WERI-Rb-1 (cell line): ENCODE results near the gene CAPRIN2.

ENCODE experiments used
- DNase-seq: peaks from one replicate; pipeline ENCODE4 v3.0.0-alpha.2; 2020
- H3K27ac ChIP-seq: fragments of 250-450 bp; sonication (Bioruptor Pico); 2 replicates; pipeline ENCODE4 v1.5.1; 2020; ENCODE audit warnings: mild to moderate bottlenecking, moderate library complexity
- H3K27me3 ChIP-seq: fragments of 250-450 bp; sonication (Bioruptor Pico); 2 replicates; pipeline ENCODE4 v1.5.1; 2021; ENCODE audit warnings: mild to moderate bottlenecking, low read depth, moderate library complexity; ENCODE audit not compliant: insufficient read depth, severe bottlenecking
- H3K36me3 ChIP-seq: fragments of 250-450 bp; sonication (Bioruptor Pico); 2 replicates; pipeline ENCODE4 v1.5.1; 2020; ENCODE audit warnings: mild to moderate bottlenecking, moderate library complexity
- H3K4me3 ChIP-seq: 2 replicates; pipeline ENCODE4 v1.5.1; 2011; ENCODE audit warnings: low read depth, mild to moderate bottlenecking, control low read depth, low read length
- H3K9me3 ChIP-seq: fragments of 250-450 bp; sonication (Bioruptor Pico); 2 replicates; pipeline ENCODE4 v1.5.1; 2021; ENCODE audit warnings: mild to moderate bottlenecking, moderate library complexity; ENCODE audit not compliant: severe bottlenecking
- TF ChIP-seq, protein P1 (sequence below): IDR thresholded peaks from 2 replicates; pipeline ENCODE4 v1.5.1; 2011; ENCODE audit warnings: low read depth, mild to moderate bottlenecking, control low read depth, inconsistent platforms, low read length

CAPRIN2 gene

DNA sequence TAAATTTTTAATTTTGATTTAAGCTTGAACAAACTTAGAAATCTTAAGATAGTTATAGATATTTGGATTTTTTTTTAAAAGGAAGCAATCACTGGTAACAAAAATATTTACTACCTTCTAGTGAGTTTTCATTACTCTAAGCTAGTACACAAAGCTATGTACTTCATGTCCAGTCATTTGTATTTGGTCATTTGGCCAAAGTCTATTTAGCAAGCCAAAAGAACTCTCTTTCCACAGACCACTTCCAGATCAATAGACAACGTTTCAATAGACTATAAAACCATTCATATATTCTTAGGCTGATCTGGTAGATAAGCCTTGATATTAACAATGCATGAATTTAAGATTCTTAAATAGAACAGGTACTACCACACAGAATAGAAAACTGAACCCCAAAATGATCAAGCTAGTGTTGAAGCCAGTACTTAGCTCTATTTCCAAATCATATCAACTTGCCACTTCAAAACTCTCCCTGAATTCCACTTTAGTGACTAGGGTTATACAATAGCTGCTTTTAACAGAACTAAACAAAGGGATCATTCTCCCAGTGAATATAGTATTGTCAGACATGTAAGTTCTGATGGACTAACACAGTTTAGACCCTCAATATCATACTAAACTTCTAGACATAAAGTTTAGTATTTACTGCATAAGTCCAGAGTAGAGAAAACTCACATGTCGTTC, 21.7 kb downstream of the CAPRIN2 start:
- Histone ChIP-seq H3K4me3 (no peak overlapping the region), H3K27ac (no peak overlapping the region), H3K27me3 (no peaks in the 10 kb centered on the region), H3K36me3 (peaks cover 7% of the 10 kb centered on the region; the same call in 1 of the 2 replicates), H3K9me3 (no peaks in the 10 kb centered on the region)
- no peak for DNase-seq
- TF ChIP-seq, protein P1, sequence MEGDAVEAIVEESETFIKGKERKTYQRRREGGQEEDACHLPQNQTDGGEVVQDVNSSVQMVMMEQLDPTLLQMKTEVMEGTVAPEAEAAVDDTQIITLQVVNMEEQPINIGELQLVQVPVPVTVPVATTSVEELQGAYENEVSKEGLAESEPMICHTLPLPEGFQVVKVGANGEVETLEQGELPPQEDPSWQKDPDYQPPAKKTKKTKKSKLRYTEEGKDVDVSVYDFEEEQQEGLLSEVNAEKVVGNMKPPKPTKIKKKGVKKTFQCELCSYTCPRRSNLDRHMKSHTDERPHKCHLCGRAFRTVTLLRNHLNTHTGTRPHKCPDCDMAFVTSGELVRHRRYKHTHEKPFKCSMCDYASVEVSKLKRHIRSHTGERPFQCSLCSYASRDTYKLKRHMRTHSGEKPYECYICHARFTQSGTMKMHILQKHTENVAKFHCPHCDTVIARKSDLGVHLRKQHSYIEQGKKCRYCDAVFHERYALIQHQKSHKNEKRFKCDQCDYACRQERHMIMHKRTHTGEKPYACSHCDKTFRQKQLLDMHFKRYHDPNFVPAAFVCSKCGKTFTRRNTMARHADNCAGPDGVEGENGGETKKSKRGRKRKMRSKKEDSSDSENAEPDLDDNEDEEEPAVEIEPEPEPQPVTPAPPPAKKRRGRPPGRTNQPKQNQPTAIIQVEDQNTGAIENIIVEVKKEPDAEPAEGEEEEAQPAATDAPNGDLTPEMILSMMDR: no peak

DNA sequence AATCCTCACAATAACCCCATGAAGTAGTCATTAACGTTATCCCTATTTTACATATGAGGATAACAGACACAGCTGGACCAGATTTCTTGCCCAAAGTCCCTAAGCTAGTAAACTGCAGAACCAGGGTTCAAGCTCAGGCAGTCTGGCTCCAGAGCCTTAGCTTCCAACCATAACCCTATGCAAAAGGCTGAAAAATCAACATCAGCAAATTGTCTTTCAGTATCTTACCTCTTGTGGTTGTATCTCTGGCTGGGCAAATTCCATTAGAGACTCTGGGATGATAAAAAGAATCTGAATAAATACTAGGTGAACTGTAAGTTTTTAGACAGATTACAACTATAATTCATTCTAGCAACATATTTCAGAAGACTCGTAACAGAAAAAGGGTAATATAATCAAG, 24.7 kb downstream of the CAPRIN2 start:
- no peak for DNase-seq
- no peak overlapping the region for H3K4me3 ChIP-seq
- peaks cover 13% of the 10 kb centered on the region for H3K36me3 ChIP-seq
- H3K27me3 ChIP-seq: no peaks in the 10 kb centered on the region
- TF ChIP-seq, protein P1: no peak
- H3K27ac ChIP-seq: no peak overlapping the region
- H3K9me3 ChIP-seq: no peaks in the 10 kb centered on the region

DNA sequence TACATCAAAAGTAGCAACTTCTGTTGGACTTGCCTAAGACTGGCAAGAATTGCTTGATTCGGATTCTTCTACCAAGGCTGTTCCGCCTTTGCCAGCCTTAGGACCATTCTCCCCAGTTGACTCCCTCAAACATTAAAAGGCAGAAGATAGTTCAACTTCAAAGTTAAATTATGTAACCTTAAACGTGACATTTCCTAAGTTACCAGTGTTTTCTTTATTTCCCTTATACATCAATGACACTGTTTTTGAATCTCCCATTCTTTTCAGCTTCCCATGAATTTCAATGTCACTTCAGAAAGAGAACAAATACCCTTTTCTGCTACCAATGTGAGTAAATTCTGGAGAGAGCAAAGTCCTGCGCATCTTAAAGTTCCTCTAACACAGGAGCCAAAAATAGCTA, 25.2 kb downstream of the CAPRIN2 start:
- H3K27ac ChIP-seq: no peak overlapping the region
- H3K9me3 ChIP-seq: no peaks in the 10 kb centered on the region
- no peaks in the 10 kb centered on the region for H3K27me3 ChIP-seq
- H3K36me3 ChIP-seq: peaks cover 13% of the 10 kb centered on the region
- TF ChIP-seq, protein P1: no peak
- no peak overlapping the region for H3K4me3 ChIP-seq
- DNase-seq: no peak

DNA sequence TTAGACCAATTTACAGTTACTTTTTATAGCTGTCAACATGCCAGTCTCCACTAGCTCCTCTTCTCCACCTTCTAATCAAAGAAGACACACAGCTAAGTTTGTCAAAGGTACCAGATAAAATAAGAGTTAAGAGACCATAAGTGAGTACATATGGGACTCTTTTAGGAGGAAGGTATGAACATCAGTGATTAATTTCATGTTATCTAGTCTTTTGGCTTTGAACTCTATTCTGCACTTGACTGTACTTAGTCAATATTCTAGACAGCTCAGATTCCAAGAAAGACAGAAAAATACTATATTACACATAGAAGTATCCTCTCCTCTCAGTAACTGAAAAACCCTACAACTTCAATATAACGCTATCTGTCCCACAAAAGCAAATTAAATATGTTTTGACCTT, 28.1 kb downstream of the CAPRIN2 start:
- DNase-seq: no peak
- Histone ChIP-seq H3K9me3 (no peaks in the 10 kb centered on the region), H3K36me3 (peaks cover 13% of the 10 kb centered on the region), H3K4me3 (no peak overlapping the region), H3K27ac (no peak overlapping the region), H3K27me3 (no peaks in the 10 kb centered on the region)
- TF ChIP-seq, protein P1: no peak

DNA sequence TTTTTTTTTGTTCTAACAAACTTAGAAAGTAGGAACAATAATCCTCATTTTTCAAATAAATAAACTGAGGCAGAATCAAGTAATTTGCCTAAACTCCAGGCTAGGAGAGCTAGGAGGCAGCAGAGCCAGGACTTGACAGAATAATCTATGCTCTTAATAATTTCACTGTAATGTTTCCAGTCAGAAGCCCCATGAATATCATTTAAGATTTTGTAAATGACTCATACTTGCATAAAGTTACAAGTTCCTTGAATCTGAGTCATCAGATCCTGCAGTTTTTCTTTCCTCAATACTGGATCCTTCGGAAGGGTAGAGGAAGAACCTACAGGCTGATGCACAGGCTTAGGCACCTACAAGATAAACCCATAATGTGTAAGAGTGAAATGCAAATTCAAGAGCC, 29.0 kb downstream of the CAPRIN2 start:
- Histone ChIP-seq H3K9me3 (no peaks in the 10 kb centered on the region), H3K4me3 (no peak overlapping the region), H3K27ac (no peak overlapping the region), H3K36me3 (peaks cover 13% of the 10 kb centered on the region), H3K27me3 (no peaks in the 10 kb centered on the region)
- TF ChIP-seq, protein P1: no peak
- no peak for DNase-seq

DNA sequence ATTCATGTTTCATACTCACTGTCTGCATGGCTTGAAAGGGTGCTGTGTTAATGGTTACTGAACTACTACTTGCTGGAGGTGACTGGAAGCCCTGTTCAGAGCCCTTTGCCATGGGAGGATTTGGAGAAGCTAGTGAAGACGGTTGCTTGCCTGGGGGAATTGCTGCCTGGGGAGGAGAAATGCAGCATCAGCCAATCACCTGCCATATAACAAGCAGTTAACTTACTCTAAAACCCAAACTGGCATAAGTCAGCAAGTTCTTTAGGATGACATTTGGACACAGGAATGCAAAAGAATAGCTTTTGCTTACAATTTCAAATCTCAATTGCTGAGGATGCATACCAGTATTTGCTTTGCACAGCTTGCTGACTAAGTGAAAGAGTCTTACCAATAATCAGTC, 35.7 kb downstream of the CAPRIN2 start:
- no peak for DNase-seq
- no peaks in the 10 kb centered on the region for H3K9me3 ChIP-seq
- TF ChIP-seq, protein P1: no peak
- no peaks in the 10 kb centered on the region for H3K27me3 ChIP-seq
- peaks cover 16% of the 10 kb centered on the region for H3K36me3 ChIP-seq
- H3K27ac ChIP-seq: no peak overlapping the region
- no peak overlapping the region for H3K4me3 ChIP-seq
